ENCODE results near the gene MAP4K2. TPM values are rescaled to one million over a fixed set of nuclear protein-coding genes. Genes with fewer than 3 reads are reported as not detected.
"Not testable (repeated sequence)": the region's sequence is repeated elsewhere in the genome, so short reads cannot be mapped to it uniquely, and the experiment has no call there.

Gene MAP4K2
- total RNA-seq, 6 experiments from 2014 or later = 18.0 to 21.6 (median 20.9) TPM

GRCh38 chr11:64826062-64826461, 23.0 kb upstream of the MAP4K2 start:
- H3K9me3 Mint-ChIP-seq = no peaks in the 10 kb centered on the region
- no peak for TF ChIP-seq CTCF (IDR thresholded peaks at IDR 0.05)
- no peak overlapping the region for H3K27ac Mint-ChIP-seq
- peaks cover 9% of the 10 kb centered on the region for H3K27me3 Mint-ChIP-seq (ENCODE audit: insufficient read depth)
- H3K4me1 Mint-ChIP-seq (ENCODE audit: low read depth) = no peaks in the 10 kb centered on the region
- no peak overlapping the region for H3K4me3 Mint-ChIP-seq
- DNase-seq = no peak
- H3K36me3 Mint-ChIP-seq (ENCODE audit: low read depth) = no peaks in the 10 kb centered on the region

GRCh38 chr11:64823568-64824119, 20.6 kb upstream of the MAP4K2 start:
- Mint-ChIP-seq H3K27ac (no peak overlapping the region), H3K4me3 (no peak overlapping the region), H3K36me3 (ENCODE audit: low read depth) (no peaks in the 10 kb centered on the region), H3K27me3 (ENCODE audit: insufficient read depth) (peaks cover 7% of the 10 kb centered on the region), H3K4me1 (ENCODE audit: low read depth) (no peaks in the 10 kb centered on the region), H3K9me3 (no peaks in the 10 kb centered on the region)
- TF ChIP-seq CTCF (IDR thresholded peaks at IDR 0.05) = no peak
- DNase-seq = no peak

GRCh38 chr11:64817476-64817875, 14.5 kb upstream of the MAP4K2 start:
- H3K27me3 Mint-ChIP-seq (ENCODE audit: insufficient read depth) = peaks cover 15% of the 10 kb centered on the region
- H3K9me3 Mint-ChIP-seq = no peaks in the 10 kb centered on the region
- no peak for DNase-seq
- TF ChIP-seq CTCF (IDR thresholded peaks at IDR 0.05) = no peak
- H3K4me3 Mint-ChIP-seq = no peak overlapping the region
- no peaks in the 10 kb centered on the region for H3K4me1 Mint-ChIP-seq (ENCODE audit: low read depth)
- no peaks in the 10 kb centered on the region for H3K36me3 Mint-ChIP-seq (ENCODE audit: low read depth)
- H3K27ac Mint-ChIP-seq = no peak overlapping the region

- not testable (repeated sequence) for H3K4me3 Mint-ChIP-seq; H3K9me3 Mint-ChIP-seq; H3K4me1 Mint-ChIP-seq (ENCODE audit: low read depth); H3K36me3 Mint-ChIP-seq (ENCODE audit: low read depth); H3K27ac Mint-ChIP-seq; DNase-seq
- peaks cover 16% of the 10 kb centered on the region for H3K27me3 Mint-ChIP-seq (ENCODE audit: insufficient read depth)
Observed at GRCh38 chr11:64815433-64815832, 12.4 kb upstream of the MAP4K2 start.

GRCh38 chr11:64814712-64815187, 11.7 kb upstream of the MAP4K2 start:
- DNase-seq = no peak
- Mint-ChIP-seq H3K4me1 (ENCODE audit: low read depth) (peaks cover 7% of the 10 kb centered on the region), H3K4me3 (no peak overlapping the region), H3K9me3 (no peaks in the 10 kb centered on the region), H3K36me3 (ENCODE audit: low read depth) (no peaks in the 10 kb centered on the region), H3K27ac (no peak overlapping the region), H3K27me3 (ENCODE audit: insufficient read depth) (peaks cover 18% of the 10 kb centered on the region)
- no peak for TF ChIP-seq CTCF (IDR thresholded peaks at IDR 0.05)

GRCh38 chr11:64813826-64814225, 10.8 kb upstream of the MAP4K2 start:
- no peaks in the 10 kb centered on the region for H3K9me3 Mint-ChIP-seq
- peaks cover 20% of the 10 kb centered on the region for H3K27me3 Mint-ChIP-seq (ENCODE audit: insufficient read depth)
- no peaks in the 10 kb centered on the region for H3K36me3 Mint-ChIP-seq (ENCODE audit: low read depth)
- no peak overlapping the region for H3K4me3 Mint-ChIP-seq
- no peak overlapping the region for H3K27ac Mint-ChIP-seq
- DNase-seq = no peak
- peaks cover 14% of the 10 kb centered on the region for H3K4me1 Mint-ChIP-seq (ENCODE audit: low read depth)
- no peak for TF ChIP-seq CTCF (IDR thresholded peaks at IDR 0.05)

Data from HFFc6 (cell line).